Nephron (organoid): ENCODE results near the gene LAMA1.

Source experiments
- H3K27ac Mint-ChIP-seq, 3 experiments: 2 replicates each; pipeline ENCODE4 v1.8.0; 2020; ENCODE audit warnings: mixed read lengths in 3 of 3, mild to moderate bottlenecking in 2 of 3, moderate library complexity in 1 of 3
- H3K27me3 Mint-ChIP-seq: 2 replicates; pipeline ENCODE4 v1.8.0; 2021; ENCODE audit warnings: low read depth, mild to moderate bottlenecking, moderate library complexity, mixed read lengths
- H3K36me3 Mint-ChIP-seq: 2 replicates; pipeline ENCODE4 v1.8.0; 2020; ENCODE audit warnings: low read depth, mixed read lengths
- H3K4me1 Mint-ChIP-seq: 2 replicates; pipeline ENCODE4 v1.8.0; 2020; ENCODE audit warnings: mixed read lengths
- H3K4me3 Mint-ChIP-seq, 3 experiments: 2 replicates each; pipeline ENCODE4 v1.8.0; 2020; ENCODE audit warnings: mild to moderate bottlenecking in 3 of 3, mixed read lengths in 3 of 3, moderate library complexity in 2 of 3
- H3K9me3 Mint-ChIP-seq: 2 replicates; pipeline ENCODE4 v1.8.0; 2020; ENCODE audit warnings: mixed read lengths
- TF ChIP-seq, protein P1 (sequence below), 3 experiments: fragments of 200-600 bp; sonication (generic); IDR thresholded peaks; one replicate each; pipeline ENCODE4 v1.5.0; 2021; ENCODE audit warnings: antibody characterized with exemption in 3 of 3; ENCODE audit not compliant: unreplicated experiment in 3 of 3

The LAMA1 gene

DNA sequence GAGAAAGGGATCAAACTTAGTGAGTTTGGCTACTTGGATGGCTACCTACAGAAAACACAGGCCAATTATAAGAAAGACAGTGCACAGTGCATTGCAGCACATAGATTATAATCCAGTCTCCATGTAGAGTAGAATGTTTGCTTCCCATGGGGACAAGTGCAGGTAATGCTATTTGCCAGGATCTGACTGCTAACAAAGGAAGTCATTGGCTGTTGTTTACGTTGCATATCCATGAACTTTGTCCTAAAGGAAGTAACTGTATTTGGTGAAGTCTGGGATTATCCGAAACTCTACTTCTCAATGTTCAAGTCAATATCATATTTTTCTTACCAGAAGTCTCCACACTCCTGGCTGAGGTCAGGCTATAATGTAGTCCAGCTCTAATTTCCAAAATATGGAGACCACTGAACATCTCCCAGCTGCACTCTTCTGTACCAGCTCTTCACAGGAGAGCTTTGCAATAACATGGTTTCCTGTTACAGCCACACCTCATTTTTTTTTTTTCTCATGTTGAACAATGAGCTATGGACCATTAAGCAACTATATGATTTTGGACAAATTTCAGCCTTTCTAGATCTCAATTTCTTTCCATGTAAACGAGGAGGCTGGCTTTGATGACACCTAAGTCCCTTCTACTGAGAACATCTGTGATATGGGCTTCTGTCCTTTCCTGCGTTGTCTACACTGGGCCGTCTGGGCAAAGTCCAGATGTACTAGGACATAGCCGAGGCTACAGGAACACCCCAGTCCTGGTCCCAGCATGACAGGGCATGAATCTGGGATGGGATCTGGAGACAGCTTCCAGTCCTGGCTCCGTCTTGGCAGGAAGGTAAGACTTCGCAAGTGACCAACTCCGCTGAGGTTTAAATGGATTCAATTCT is 154.8 kb downstream of the LAMA1 start:
- TF ChIP-seq, protein P1, sequence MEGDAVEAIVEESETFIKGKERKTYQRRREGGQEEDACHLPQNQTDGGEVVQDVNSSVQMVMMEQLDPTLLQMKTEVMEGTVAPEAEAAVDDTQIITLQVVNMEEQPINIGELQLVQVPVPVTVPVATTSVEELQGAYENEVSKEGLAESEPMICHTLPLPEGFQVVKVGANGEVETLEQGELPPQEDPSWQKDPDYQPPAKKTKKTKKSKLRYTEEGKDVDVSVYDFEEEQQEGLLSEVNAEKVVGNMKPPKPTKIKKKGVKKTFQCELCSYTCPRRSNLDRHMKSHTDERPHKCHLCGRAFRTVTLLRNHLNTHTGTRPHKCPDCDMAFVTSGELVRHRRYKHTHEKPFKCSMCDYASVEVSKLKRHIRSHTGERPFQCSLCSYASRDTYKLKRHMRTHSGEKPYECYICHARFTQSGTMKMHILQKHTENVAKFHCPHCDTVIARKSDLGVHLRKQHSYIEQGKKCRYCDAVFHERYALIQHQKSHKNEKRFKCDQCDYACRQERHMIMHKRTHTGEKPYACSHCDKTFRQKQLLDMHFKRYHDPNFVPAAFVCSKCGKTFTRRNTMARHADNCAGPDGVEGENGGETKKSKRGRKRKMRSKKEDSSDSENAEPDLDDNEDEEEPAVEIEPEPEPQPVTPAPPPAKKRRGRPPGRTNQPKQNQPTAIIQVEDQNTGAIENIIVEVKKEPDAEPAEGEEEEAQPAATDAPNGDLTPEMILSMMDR (IDR thresholded peaks at IDR 0.05; ENCODE audit: unreplicated experiment in 3 of 3), result no peak
- Mint-ChIP-seq H3K27ac (no peak overlapping the region), H3K4me3 (no peak overlapping the region), H3K36me3 (peaks cover 61% of the 10 kb centered on the region), H3K27me3 (no peaks in the 10 kb centered on the region), H3K4me1 (no peaks in the 10 kb centered on the region), H3K9me3 (no peaks in the 10 kb centered on the region)

GRCh38 chr18:6961331-6961730 is 156.3 kb downstream of the LAMA1 start:
- TF ChIP-seq, protein P1 (IDR thresholded peaks at IDR 0.05; ENCODE audit: unreplicated experiment in 3 of 3), result no peak
- H3K36me3 Mint-ChIP-seq, result peaks cover 58% of the 10 kb centered on the region
- no peaks in the 10 kb centered on the region for H3K27me3 Mint-ChIP-seq
- H3K4me1 Mint-ChIP-seq, result no peaks in the 10 kb centered on the region
- H3K27ac Mint-ChIP-seq, result no peak overlapping the region
- no peaks in the 10 kb centered on the region for H3K9me3 Mint-ChIP-seq
- H3K4me3 Mint-ChIP-seq, result no peak overlapping the region

GRCh38 chr18:6960656-6961055 is 156.9 kb downstream of the LAMA1 start:
- no peak overlapping the region for H3K4me3 Mint-ChIP-seq
- H3K27me3 Mint-ChIP-seq, result no peaks in the 10 kb centered on the region
- TF ChIP-seq, protein P1 (IDR thresholded peaks at IDR 0.05; ENCODE audit: unreplicated experiment in 3 of 3), result no peak
- H3K4me1 Mint-ChIP-seq, result no peaks in the 10 kb centered on the region
- H3K36me3 Mint-ChIP-seq, result peaks cover 54% of the 10 kb centered on the region
- no peak overlapping the region for H3K27ac Mint-ChIP-seq
- H3K9me3 Mint-ChIP-seq, result no peaks in the 10 kb centered on the region

DNA sequence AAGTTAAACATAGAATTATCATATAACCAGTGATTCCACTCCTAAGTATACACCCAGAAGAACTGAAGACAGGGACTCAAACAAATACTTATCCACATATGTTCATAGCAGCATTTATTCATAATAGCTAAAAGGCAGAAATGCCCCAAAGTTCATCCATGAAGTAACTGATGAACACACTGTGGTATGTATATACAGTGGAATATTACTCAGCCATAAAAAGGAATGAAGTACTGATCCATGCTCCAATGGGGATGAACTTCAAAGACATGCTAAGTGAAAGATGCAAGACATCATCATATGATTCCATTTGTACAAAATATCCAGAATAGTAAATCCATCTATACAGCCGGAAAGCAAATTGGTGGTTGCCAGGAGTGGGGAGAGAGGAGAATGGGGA is 157.5 kb downstream of the LAMA1 start:
- Mint-ChIP-seq H3K9me3 (no peaks in the 10 kb centered on the region), H3K27me3 (no peaks in the 10 kb centered on the region), H3K27ac (no peak overlapping the region), H3K4me3 (no peak overlapping the region), H3K4me1 (no peaks in the 10 kb centered on the region), H3K36me3 (peaks cover 50% of the 10 kb centered on the region)
- TF ChIP-seq, protein P1 (IDR thresholded peaks at IDR 0.05; ENCODE audit: unreplicated experiment in 3 of 3), result no peak

- H3K36me3 Mint-ChIP-seq, result peaks cover 50% of the 10 kb centered on the region
- H3K9me3 Mint-ChIP-seq, result no peaks in the 10 kb centered on the region
- H3K4me1 Mint-ChIP-seq, result no peaks in the 10 kb centered on the region
- no peak overlapping the region for H3K4me3 Mint-ChIP-seq
- H3K27me3 Mint-ChIP-seq, result peaks cover 3% of the 10 kb centered on the region
- no peak overlapping the region for H3K27ac Mint-ChIP-seq
- TF ChIP-seq, protein P1 (IDR thresholded peaks at IDR 0.05; ENCODE audit: unreplicated experiment in 3 of 3), result no peak
These were observed 158.5 kb downstream of the LAMA1 start for GRCh38 chr18:6959110-6959509.

- Mint-ChIP-seq H3K27ac (no peak overlapping the region), H3K4me1 (no peaks in the 10 kb centered on the region), H3K36me3 (peaks cover 52% of the 10 kb centered on the region), H3K4me3 (no peak overlapping the region), H3K27me3 (peaks cover 3% of the 10 kb centered on the region), H3K9me3 (no peaks in the 10 kb centered on the region)
- TF ChIP-seq, protein P1 (IDR thresholded peaks at IDR 0.05; ENCODE audit: unreplicated experiment in 3 of 3), result no peak
These were observed 160.6 kb downstream of the LAMA1 start for GRCh38 chr18:6956999-6957398.
